IPS-15b (cell line): Measurements from ENCODE around the gene ZNF580.

Experiments
- H3K27me3 ChIP-seq: one replicate; pipeline ENCODE4 v1.6.1; 2013; ENCODE audit warnings: low read length; ENCODE audit not compliant: control insufficient read depth, insufficient read depth
- H3K36me3 ChIP-seq: one replicate; pipeline ENCODE4 v1.6.1; 2013; ENCODE audit warnings: low read length; ENCODE audit not compliant: control insufficient read depth, insufficient read depth
- H3K4me1 ChIP-seq: one replicate; pipeline ENCODE4 v1.6.1; 2013; ENCODE audit warnings: mild to moderate bottlenecking, low read length; ENCODE audit not compliant: control insufficient read depth, insufficient read depth
- H3K4me3 ChIP-seq: one replicate; pipeline ENCODE4 v1.5.1; 2013; ENCODE audit warnings: low read depth, low read length
- H3K9ac ChIP-seq: one replicate; pipeline ENCODE4 v1.6.1; 2013; ENCODE audit warnings: low read depth, mild to moderate bottlenecking, low read length
- H3K9me3 ChIP-seq: one replicate; pipeline ENCODE4 v1.6.1; 2013; ENCODE audit warnings: mild to moderate bottlenecking, low read length; ENCODE audit not compliant: control insufficient read depth, insufficient read depth

ZNF580 gene

DNA sequence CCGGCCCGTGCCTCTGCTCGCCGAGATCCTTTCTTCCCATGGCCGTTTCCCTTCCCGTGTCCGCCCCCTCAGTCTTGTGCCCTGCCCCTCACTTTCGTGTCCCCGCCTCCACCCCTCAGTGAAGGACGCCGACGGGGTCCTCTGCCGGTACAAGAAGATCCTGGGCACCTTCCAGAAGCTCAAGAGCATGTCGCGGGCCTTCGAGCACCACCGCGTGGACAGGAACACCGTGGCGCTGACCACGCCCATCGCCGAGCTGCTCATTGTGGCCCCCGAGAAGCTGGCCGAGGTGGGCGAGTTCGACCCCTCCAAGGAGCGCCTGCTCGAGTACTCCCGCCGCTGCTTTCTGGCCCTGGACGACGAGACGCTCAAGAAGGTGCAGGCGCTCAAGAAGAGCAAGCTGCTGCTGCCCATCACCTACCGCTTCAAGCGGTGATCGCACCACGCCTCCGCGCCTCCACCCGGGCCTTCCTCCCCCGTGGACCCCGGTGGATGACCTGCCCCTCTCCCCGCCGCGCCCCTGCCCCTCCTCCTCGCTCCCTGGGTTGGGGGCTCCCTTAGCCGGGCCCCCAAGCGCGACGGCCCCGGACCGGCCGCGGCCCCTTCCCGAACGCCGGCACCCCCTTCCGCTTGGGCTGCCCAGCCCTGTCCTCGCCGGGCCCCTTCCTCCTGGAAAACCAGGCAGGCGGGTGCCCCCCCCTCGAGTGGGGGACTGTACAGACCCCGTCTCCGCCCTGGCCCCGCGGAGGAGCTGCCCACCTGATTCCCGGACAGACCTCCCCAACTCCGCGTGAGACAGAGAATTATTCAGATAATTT, 11.7 kb downstream of the ZNF580 start:
- Histone ChIP-seq H3K9me3 (no peaks in the 10 kb centered on the region), H3K4me3 (peak overlapping the region; percentile 68), H3K27me3 (no peaks in the 10 kb centered on the region), H3K9ac (no peak overlapping the region), H3K36me3 (peaks cover 2% of the 10 kb centered on the region), H3K4me1 (peaks cover under 1% of the 10 kb centered on the region)

DNA sequence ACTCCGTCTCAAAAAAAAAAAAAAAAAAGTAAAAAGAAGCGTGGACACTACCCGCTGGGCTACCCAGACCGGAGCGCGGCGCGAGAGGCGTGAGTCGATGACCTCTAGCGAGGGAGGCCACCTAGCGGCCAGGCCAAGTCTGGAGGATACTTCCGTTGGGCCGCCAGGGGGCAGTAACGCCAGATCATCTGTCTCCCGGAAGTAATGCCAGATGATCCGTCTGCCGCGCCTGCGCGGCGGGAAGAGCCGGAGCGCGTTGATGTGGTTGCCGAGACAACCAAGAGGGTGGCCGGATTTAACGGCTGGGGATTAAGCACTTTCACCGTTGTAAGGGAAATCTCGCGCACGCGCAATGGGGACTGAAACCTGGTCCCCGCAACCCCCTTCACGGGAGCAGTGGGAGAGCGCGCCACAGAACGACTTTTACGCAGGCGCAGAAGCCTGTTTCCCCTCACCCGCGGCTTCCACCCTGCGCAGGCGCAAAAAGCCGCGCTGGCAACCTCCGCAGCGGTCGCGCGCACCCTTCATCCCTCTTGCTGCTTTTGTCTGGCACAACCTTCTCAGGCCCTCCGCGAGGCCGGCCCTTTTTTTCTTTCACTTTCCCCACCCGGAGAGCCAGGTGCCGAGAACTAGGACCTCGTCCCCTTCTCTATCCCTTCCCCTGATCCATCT, 13.0 kb downstream of the ZNF580 start:
- Histone ChIP-seq H3K9me3 (no peaks in the 10 kb centered on the region), H3K4me1 (peaks cover 9% of the 10 kb centered on the region), H3K36me3 (peaks cover 5% of the 10 kb centered on the region), H3K9ac (peak overlapping the region; percentile 95), H3K4me3 (peak overlapping the region; percentile 68), H3K27me3 (no peaks in the 10 kb centered on the region)

DNA sequence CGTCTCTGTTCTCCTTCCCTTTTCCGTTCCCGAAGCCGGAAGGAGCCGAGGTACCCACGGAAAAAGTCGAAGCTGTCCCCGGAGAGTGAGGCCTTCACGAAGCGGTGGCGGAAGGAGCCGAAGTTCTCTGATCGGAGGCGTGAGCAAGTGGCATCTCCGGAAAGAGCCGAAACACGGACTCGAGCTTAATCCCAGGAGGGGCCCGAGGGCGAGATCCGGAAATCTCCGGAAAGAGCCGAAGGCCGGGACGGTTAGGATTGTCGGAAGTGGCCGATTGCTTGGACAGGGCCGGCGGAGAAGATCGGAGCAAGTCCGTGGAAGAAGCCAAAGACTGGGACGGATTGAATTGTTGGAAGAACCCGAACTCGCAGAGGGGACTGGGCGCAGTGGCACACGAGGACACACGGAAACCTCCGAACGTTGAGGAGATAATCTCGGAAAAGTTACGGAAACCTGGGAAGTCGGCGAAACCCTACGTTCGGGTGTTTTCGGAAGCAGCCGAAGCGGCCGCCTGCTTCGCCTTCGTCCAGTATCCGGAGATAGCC, 13.6 kb downstream of the ZNF580 start:
- H3K9ac ChIP-seq: peak overlapping the region; percentile 95
- H3K9me3 ChIP-seq: no peaks in the 10 kb centered on the region
- H3K27me3 ChIP-seq: no peaks in the 10 kb centered on the region
- peak overlapping the region; percentile 68 for H3K4me3 ChIP-seq
- peaks cover 11% of the 10 kb centered on the region for H3K36me3 ChIP-seq
- peaks cover 9% of the 10 kb centered on the region for H3K4me1 ChIP-seq

DNA sequence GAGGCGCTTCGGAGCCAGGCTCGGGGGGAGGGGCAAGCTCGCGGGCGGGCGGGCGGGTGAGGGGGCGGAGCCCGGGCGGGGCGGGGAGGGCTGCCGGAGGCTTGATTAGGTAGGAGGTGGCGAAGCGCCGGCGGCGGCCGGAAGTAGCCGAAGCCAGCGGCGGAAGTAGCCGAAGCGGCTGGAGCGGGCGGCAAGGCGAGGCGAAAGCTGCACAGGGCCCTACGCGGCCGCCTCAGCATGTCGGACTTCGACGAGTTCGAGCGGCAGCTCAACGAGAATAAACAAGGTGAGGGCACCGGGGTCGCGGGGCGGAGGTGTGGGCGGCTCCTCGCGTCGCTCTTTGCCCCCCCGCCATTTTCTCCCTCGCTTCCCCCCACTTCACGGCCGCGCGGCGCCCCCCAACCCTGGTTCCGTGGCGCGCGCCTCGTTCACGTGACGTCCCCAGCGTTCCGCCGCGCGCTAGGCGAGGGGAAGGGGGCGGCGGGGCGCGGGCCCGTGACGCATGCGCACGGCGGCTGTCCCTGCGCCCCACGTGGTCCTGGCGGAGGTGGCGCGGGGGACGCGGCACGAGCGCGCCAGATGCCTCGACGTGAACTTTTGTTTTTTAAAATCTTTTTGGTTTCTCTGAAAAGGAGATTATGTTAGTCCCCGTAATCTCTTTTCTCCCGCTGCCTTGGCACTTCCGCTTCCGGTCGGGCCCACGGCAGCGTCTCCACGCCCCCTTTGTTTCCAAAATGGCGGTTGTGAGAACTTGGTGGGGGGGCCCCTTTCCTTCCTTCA, 14.3 kb downstream of the ZNF580 start, which contains the start of gene U2AF2:
Gene U2AF2 (plus strand): TSS at position 168 of the 780 bp plus-strand sequence. CDS start 70 bp downstream, at position 238.
- peak within 1 kb of the TSS; percentile 98 for H3K9ac ChIP-seq
- peak within 1 kb of the TSS; percentile 96 for H3K4me3 ChIP-seq
- no peaks in the 10 kb centered on the region for H3K9me3 ChIP-seq
- H3K36me3 ChIP-seq: peaks cover 17% of the 10 kb centered on the region
- H3K4me1 ChIP-seq: peaks cover 9% of the 10 kb centered on the region
- no peaks in the 10 kb centered on the region for H3K27me3 ChIP-seq

DNA sequence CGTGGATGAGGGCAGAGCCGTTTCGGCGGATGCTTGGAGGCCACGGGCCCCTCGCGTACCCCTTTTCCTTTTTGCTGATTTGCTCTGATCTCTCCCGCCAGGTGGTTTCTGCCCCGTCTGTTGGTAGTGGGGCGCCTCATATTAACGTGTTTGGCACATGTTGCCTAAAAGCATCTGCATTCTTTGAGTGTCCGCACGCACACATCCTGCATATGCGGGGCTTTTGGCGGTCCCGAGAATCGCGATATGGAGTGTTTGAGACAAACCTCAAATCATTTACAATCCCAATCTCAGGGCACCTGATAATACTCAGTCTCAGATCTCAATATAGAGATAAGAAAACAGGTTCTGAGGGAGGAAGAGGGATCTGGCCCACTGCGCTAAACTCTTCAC, 14.8 kb downstream of the ZNF580 start:
- H3K9me3 ChIP-seq: no peaks in the 10 kb centered on the region
- peaks cover 9% of the 10 kb centered on the region for H3K4me1 ChIP-seq
- no peaks in the 10 kb centered on the region for H3K27me3 ChIP-seq
- H3K36me3 ChIP-seq: peaks cover 19% of the 10 kb centered on the region
- peak overlapping the region; percentile 96 for H3K4me3 ChIP-seq
- peak overlapping the region; percentile 98 for H3K9ac ChIP-seq

DNA sequence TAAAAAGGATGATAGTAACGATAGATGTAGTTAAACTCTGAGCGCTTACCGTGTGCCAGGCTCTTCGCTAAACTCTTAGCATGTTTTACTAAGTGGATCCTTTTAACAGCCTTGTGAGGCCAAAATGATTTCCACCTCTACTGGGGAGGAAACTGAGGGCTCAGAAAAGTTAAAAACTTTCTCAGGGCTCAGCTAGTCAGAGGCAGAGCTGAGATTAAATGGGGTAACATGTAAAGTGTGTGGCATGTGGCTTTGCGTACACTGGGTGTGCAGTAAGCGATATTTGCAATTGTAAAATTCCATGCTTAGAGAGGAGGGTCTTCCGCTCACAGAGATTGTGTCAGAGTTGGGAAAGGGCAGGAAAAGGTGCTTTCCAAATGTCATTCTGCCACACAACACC, 15.8 kb downstream of the ZNF580 start:
- Histone ChIP-seq H3K4me3 (peak overlapping the region; percentile 96), H3K36me3 (peaks cover 25% of the 10 kb centered on the region), H3K27me3 (no peaks in the 10 kb centered on the region), H3K9ac (peak overlapping the region; percentile 98), H3K4me1 (peaks cover 9% of the 10 kb centered on the region), H3K9me3 (no peaks in the 10 kb centered on the region)

DNA sequence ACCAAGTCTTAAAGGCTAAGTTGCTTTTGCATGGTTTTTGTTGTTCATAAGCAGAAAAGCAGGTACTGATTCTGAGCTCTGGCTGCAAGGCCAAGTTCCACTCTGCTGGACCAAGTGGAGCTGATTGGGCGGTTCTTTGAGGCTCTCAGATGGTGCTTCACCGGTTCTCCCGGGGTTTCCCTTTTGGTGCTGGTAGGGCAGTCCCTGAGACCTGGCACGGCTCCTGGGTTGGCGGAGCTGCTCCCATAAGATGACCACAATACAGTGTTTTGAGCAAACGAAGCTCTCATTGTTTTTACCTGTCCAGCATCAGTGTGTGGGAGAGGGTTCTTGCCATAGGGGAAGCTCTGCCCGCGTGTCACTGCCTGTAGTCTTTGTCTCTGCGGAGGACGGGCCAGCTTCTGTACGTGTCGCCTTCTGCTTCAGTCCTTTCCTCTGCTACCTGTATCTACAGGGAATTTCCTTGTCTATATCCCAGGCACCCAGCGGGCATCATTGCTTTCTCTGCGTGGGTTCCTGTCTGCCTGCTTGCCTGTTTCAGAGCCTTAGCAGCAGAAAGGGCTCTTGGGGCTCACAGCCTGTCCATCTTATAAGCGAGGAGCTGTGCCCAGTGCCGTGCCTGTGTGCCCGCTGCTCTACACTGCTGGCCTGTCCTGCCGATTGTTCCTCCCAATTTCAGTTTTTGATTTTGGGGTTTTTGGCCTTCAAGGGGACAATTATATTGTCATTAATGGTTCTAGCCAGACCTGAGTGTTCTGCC, 16.4 kb downstream of the ZNF580 start:
- no peaks in the 10 kb centered on the region for H3K9me3 ChIP-seq
- peak overlapping the region; percentile 98 for H3K9ac ChIP-seq
- no peaks in the 10 kb centered on the region for H3K27me3 ChIP-seq
- H3K4me1 ChIP-seq: peaks cover 9% of the 10 kb centered on the region
- peaks cover 30% of the 10 kb centered on the region for H3K36me3 ChIP-seq
- peak overlapping the region; percentile 96 for H3K4me3 ChIP-seq

DNA sequence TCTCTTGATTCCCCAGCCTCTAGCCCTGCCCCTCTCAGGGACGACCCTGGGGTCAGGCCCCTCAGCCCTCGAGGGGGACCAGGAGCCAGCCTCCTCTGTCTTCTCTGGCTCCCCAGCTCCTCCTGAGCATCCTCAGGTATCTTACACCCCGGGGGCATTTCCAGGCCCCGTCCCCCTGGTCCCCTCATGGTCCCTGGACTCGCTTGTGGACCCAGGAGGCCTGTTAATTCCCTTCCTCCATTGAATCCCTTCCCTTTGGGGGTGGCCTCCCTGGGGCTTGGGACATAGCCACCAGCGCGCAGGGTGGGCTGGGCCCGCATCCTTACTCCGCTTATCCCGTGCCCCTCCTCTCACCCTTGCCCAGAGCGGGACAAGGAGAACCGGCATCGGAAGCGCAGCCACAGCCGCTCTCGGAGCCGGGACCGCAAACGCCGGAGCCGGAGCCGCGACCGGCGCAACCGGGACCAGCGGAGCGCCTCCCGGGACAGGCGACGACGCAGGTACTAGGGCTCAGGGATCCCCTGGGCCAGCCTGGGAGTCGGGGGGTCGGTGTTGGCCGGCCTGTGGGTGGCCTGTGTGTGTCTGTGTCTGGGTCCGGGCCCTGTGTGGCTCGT, 18.2 kb downstream of the ZNF580 start:
- H3K4me1 ChIP-seq: peaks cover 9% of the 10 kb centered on the region
- H3K9me3 ChIP-seq: no peaks in the 10 kb centered on the region
- H3K4me3 ChIP-seq: no peak overlapping the region
- H3K27me3 ChIP-seq: no peaks in the 10 kb centered on the region
- no peak overlapping the region for H3K9ac ChIP-seq
- peaks cover 47% of the 10 kb centered on the region for H3K36me3 ChIP-seq

DNA sequence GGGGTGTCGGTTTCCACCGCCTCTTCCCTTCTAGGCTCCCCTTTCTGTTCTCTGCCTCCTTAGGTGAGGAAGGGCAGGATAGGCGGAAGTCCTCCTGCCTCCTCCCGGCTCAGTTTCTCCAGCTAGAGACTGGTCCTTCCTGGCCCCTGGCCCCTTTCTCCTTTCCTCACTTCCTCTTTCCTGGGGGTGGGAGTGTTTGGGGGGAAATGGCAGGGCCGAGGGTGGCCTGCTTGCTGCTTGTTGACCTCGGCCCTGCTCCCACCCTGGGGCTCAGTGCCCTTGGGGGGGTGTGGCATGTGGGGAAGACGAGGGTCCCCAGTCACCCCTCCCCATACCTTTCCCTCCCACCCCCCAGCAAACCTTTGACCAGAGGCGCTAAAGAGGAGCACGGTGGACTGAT, 19.0 kb downstream of the ZNF580 start:
- no peaks in the 10 kb centered on the region for H3K27me3 ChIP-seq
- no peak overlapping the region for H3K4me3 ChIP-seq
- no peak overlapping the region for H3K9ac ChIP-seq
- H3K4me1 ChIP-seq: peaks cover 9% of the 10 kb centered on the region
- peaks cover 54% of the 10 kb centered on the region for H3K36me3 ChIP-seq
- no peaks in the 10 kb centered on the region for H3K9me3 ChIP-seq

DNA sequence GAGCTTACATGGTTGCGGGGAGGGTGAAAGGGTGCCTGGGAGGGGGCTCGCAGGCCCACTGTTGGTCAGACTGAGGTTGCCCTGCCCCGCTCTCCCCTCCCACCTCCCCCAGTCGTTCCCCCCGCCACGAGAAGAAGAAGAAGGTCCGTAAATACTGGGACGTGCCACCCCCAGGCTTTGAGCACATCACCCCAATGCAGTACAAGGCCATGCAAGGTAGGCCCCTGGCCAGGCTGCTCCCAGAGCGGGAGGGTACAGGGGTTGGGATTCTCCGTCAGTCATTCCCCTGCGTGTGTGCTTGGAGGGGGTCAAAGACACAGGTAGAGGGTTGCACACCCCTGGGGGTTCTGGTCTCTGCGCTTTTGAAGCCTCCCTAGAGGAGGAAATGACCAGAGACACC, 19.6 kb downstream of the ZNF580 start:
- H3K4me1 ChIP-seq: peaks cover 9% of the 10 kb centered on the region
- H3K9me3 ChIP-seq: no peaks in the 10 kb centered on the region
- H3K27me3 ChIP-seq: no peaks in the 10 kb centered on the region
- H3K9ac ChIP-seq: no peak overlapping the region
- peaks cover 57% of the 10 kb centered on the region for H3K36me3 ChIP-seq
- H3K4me3 ChIP-seq: no peak overlapping the region
